ENCODE results near the gene RTEL1. TPM values are rescaled to one million over a fixed set of nuclear protein-coding genes. Genes with fewer than 3 reads are reported as not detected.
A peak's percentile ranks its signal among the peaks of the same experiment; 100 is the strongest.

Gene RTEL1
- total and polyA plus RNA-seq, 2 donors (not counting 1 experiment from before 2014, with no cell fraction given): 15.1 to 32.6 TPM

- CTCF ChIA-PET: interaction anchor here (0.7 to 1.1 kb wide), 2 partner anchors 19 to 46 kb away, joined by 3 to 5 read pairs; no protein-coding TSS in a partner anchor
- H3K27me3 Mint-ChIP-seq: no peaks in the 10 kb centered on the region
- no peak overlapping the region for H3K9ac ChIP-seq (ENCODE audit: low read length)
- H3K4me1 ChIP-seq (ENCODE audit: control insufficient read depth in 2 of 2, insufficient read depth in 2 of 2, low read length in 2 of 2): peaks cover 3 to 9% of the 10 kb centered on the region in 2 donors
- no peak overlapping the region for H3K27ac ChIP-seq (ENCODE audit: low read length in 2 of 2)
- peaks cover 12% of the 10 kb centered on the region for H3K4me1 Mint-ChIP-seq
- no peaks in the 10 kb centered on the region for H3K9me3 Mint-ChIP-seq (ENCODE audit: insufficient read depth)
- ATAC-seq (ENCODE audit: low read depth): no peak
- H3K27ac Mint-ChIP-seq: peak overlapping the region; percentile 37
- no peak overlapping the region for H2AFZ ChIP-seq (ENCODE audit: insufficient read depth, low read depth, low read length, poor library complexity, severe bottlenecking)
- no peak for TF ChIP-seq EZH2 (IDR thresholded peaks at IDR 0.05; ENCODE audit: borderline replicate concordance, insufficient read depth, low read depth, low read length, poor library complexity, severe bottlenecking)
- TF ChIP-seq CTCF (IDR thresholded peaks at IDR 0.05): no peak
- no peak for DNase-seq
- no peak overlapping the region for H3K4me2 ChIP-seq (replicated peaks; ENCODE audit: low read depth, low read length, poor library complexity, severe bottlenecking)
- 94% methylated on average over 6 of the region's 14 CpGs for WGBS (ENCODE audit: insufficient coverage)
- peaks cover 74% of the 10 kb centered on the region for H3K79me2 ChIP-seq (ENCODE audit: control insufficient read depth, insufficient read depth, low read length)
- H3K4me3 Mint-ChIP-seq: no peak overlapping the region
- peaks cover 0 to 18% of the 10 kb centered on the region in 2 experiments for H3K36me3 ChIP-seq (replicated peaks in 1 of 2; ENCODE audit: control extremely low read depth in 1 of 2, control insufficient read depth in 1 of 2, extremely low read depth in 1 of 2, insufficient read depth in 2 of 2, low read length in 1 of 2)
- H3K27me3 ChIP-seq (replicated peaks in 1 of 4; ENCODE audit: control extremely low read depth in 1 of 4, control insufficient read depth in 3 of 4, insufficient read depth in 4 of 4, low read length in 3 of 4): no peaks in the 10 kb centered on the region
- H3K4me3 ChIP-seq (ENCODE audit: control extremely low read depth in 1 of 5, extremely low read depth in 1 of 5, insufficient read depth in 1 of 5, low read depth in 2 of 5, low read length in 4 of 5): no peak overlapping the region
- H4K20me1 ChIP-seq (ENCODE audit: control insufficient read depth, insufficient read depth, low read length, poor library complexity, severe bottlenecking): peaks cover 28% of the 10 kb centered on the region
- H3K9me3 ChIP-seq (ENCODE audit: control extremely low read depth in 1 of 3, control insufficient read depth in 2 of 3, insufficient read depth in 1 of 3, low read length in 2 of 3): no peaks in the 10 kb centered on the region
- intact Hi-C loops (cut with micrococcal nuclease): no loop called here
- POLR2A ChIA-PET: interaction anchor here (1.0 kb wide), 1 partner anchor 20 kb away, joined by 5 read pairs; no protein-coding TSS in a partner anchor
Measured at GRCh38 chr20:63622732-63623131, 35.4 kb upstream of the RTEL1 start.

GRCh38 chr20:63624486-63624885 is 33.6 kb upstream of the RTEL1 start:
- peaks cover 74% of the 10 kb centered on the region for H3K79me2 ChIP-seq (ENCODE audit: control insufficient read depth, insufficient read depth, low read length)
- no peak overlapping the region for H3K4me3 ChIP-seq (ENCODE audit: control extremely low read depth in 1 of 5, extremely low read depth in 1 of 5, insufficient read depth in 1 of 5, low read depth in 2 of 5, low read length in 4 of 5)
- 93% methylated on average over 12 of the region's 15 CpGs for WGBS (ENCODE audit: insufficient coverage)
- Mint-ChIP-seq H3K9me3 (ENCODE audit: insufficient read depth) (no peaks in the 10 kb centered on the region), H3K4me3 (no peak overlapping the region), H3K4me1 (peaks cover 25% of the 10 kb centered on the region), H3K27me3 (no peaks in the 10 kb centered on the region), H3K27ac (peak overlapping the region; percentile 20)
- ATAC-seq (ENCODE audit: low read depth): no peak
- H2AFZ ChIP-seq (ENCODE audit: insufficient read depth, low read depth, low read length, poor library complexity, severe bottlenecking): no peak overlapping the region
- peaks cover 0 to 8% of the 10 kb centered on the region in 2 experiments for H3K36me3 ChIP-seq (replicated peaks in 1 of 2; ENCODE audit: control extremely low read depth in 1 of 2, control insufficient read depth in 1 of 2, extremely low read depth in 1 of 2, insufficient read depth in 2 of 2, low read length in 1 of 2)
- H3K4me2 ChIP-seq (replicated peaks; ENCODE audit: low read depth, low read length, poor library complexity, severe bottlenecking): no peak overlapping the region
- ChIA-PET POLR2A (interaction anchor here (1.1 to 2.0 kb wide), 4 partner anchors 10 to 87 kb away, joined by 3 to 14 read pairs (median 4); partner anchors contain the start of gene PTK6), CTCF (interaction anchor here (0.7 to 2.6 kb wide), 4 partner anchors 9 to 87 kb away, joined by 3 to 16 read pairs (median 4); partner anchors contain the start of genes PTK6 and SRMS)
- H4K20me1 ChIP-seq (ENCODE audit: control insufficient read depth, insufficient read depth, low read length, poor library complexity, severe bottlenecking): peaks cover 17% of the 10 kb centered on the region
- no peaks in the 10 kb centered on the region for H3K9me3 ChIP-seq (ENCODE audit: control extremely low read depth in 1 of 3, control insufficient read depth in 2 of 3, insufficient read depth in 1 of 3, low read length in 2 of 3)
- H3K27me3 ChIP-seq (replicated peaks in 1 of 4; ENCODE audit: control extremely low read depth in 1 of 4, control insufficient read depth in 3 of 4, insufficient read depth in 4 of 4, low read length in 3 of 4): no peaks in the 10 kb centered on the region
- no peak for DNase-seq
- no peak overlapping the region for H3K9ac ChIP-seq (ENCODE audit: low read length)
- TF ChIP-seq EZH2 (IDR thresholded peaks at IDR 0.05; ENCODE audit: borderline replicate concordance, insufficient read depth, low read depth, low read length, poor library complexity, severe bottlenecking): no peak
- no peak for TF ChIP-seq CTCF (IDR thresholded peaks at IDR 0.05)
- intact Hi-C loops (cut with micrococcal nuclease): no loop called here
- H3K4me1 ChIP-seq (ENCODE audit: control insufficient read depth in 2 of 2, insufficient read depth in 2 of 2, low read length in 2 of 2): peaks cover 15 to 25% of the 10 kb centered on the region in 2 donors
- H3K27ac ChIP-seq (ENCODE audit: low read length in 2 of 2): no peak overlapping the region
